Fibroblast of villous mesenchyme (primary cell): ENCODE measurements around the gene LOXL3. TPM values are rescaled to one million over a fixed set of nuclear protein-coding genes. Genes with fewer than 3 reads are reported as not detected.

Source experiments
- DNase-seq: peaks from one replicate; pipeline ENCODE4 v3.0.0-alpha.2; 2010; ENCODE audit warnings: low read depth
- H3K4me3 ChIP-seq: 2 replicates; pipeline ENCODE4 v1.5.1; 2011; ENCODE audit warnings: low read depth, mild to moderate bottlenecking, low read length
- CTCF ChIP-seq: IDR thresholded peaks from 2 replicates; pipeline ENCODE4 v1.5.1; 2012; ENCODE audit warnings: low read depth, mild to moderate bottlenecking, low read length; ENCODE audit not compliant: insufficient read depth
- total RNA-seq: library from RNA; depleted of rRNA; stranded (reverse); fragments of >200 nt; gene quantifications from 2 replicates; pipeline ENCODE4 v1.2.3, GENCODE V29; 2012

LOXL3 gene
- total RNA-seq, 1 donor = 9.9 TPM

GRCh38 chr2:74482801-74483674 is 70.7 kb downstream of the LOXL3 start, which contains the start of the genes CCDC142 and TTC31:
CCDC142 (minus strand) TSS chr2:74482998; CDS start chr2:74482837, 161 bp downstream.
TTC31 (plus strand) TSS chr2:74483081; CDS start chr2:74483096, 15 bp downstream.
- DNase-seq = peak; percentile 96
- peak; percentile 92 for TF ChIP-seq CTCF
- peak within 1 kb of the TSS; percentile 99 for H3K4me3 ChIP-seq

Other genes with a start within 250 kb of the LOXL3 start
- gene SLC4A5, start 210.5 kb downstream of the LOXL3 start, total RNA-seq = under 0.01 and 0.32 TPM in 2 replicates
- gene DCTN1, start 173.6 kb downstream of the LOXL3 start, total RNA-seq = 136 and 153 TPM in 2 replicates
- gene C2orf81, start 132.3 kb downstream of the LOXL3 start, total RNA-seq = 0.86 and 1.3 TPM in 2 replicates
- gene WDR54, start 132.2 kb downstream of the LOXL3 start, total RNA-seq = 28.9 and 43.8 TPM in 2 replicates
- 17.4 and 18.1 TPM in 2 replicates for gene RTKN, start 112.0 kb downstream of the LOXL3 start, total RNA-seq
- gene INO80B, start 98.9 kb downstream of the LOXL3 start, total RNA-seq = 10.0 and 11.7 TPM in 2 replicates
- 45.4 and 50.5 TPM in 2 replicates for gene WBP1, start 95.5 kb downstream of the LOXL3 start, total RNA-seq
- gene MOGS, start 88.6 kb downstream of the LOXL3 start, total RNA-seq = 52.2 and 62.2 TPM in 2 replicates
- gene MRPL53, start 81.3 kb downstream of the LOXL3 start, total RNA-seq = 21.2 and 23.5 TPM in 2 replicates
- 27.2 and 29.6 TPM in 2 replicates for gene CCDC142, start 70.9 kb downstream of the LOXL3 start, total RNA-seq
- gene TTC31, start 70.9 kb downstream of the LOXL3 start, total RNA-seq = 8.6 and 14.8 TPM in 2 replicates
- 1.3 and 2.9 TPM in 2 replicates for gene LBX2, start 54.3 kb downstream of the LOXL3 start, total RNA-seq
- 21.6 and 23.7 TPM in 2 replicates for gene PCGF1, start 46.2 kb downstream of the LOXL3 start, total RNA-seq
- gene TLX2, start 39.5 kb downstream of the LOXL3 start, total RNA-seq = not detected in 2 replicates
- gene DQX1, start 27.7 kb downstream of the LOXL3 start, total RNA-seq = not detected in 2 replicates
- gene AUP1, start 24.2 kb downstream of the LOXL3 start, total RNA-seq = 60.2 and 68.2 TPM in 2 replicates
- 36.7 and 40.2 TPM in 2 replicates for gene HTRA2, start 24.0 kb downstream of the LOXL3 start, total RNA-seq
- 9.9 and 20.0 TPM in 2 replicates for gene DOK1, start 778 bp upstream of the LOXL3 start, total RNA-seq
- not detected in 2 replicates for gene M1AP, start 94.4 kb upstream of the LOXL3 start, total RNA-seq
- gene SEMA4F, start 100.3 kb upstream of the LOXL3 start, total RNA-seq = 5.6 and 7.7 TPM in 2 replicates